Spinal cord (tissue), 10 donors: ENCODE measurements around the gene PSG5. TPM values are rescaled to one million over a fixed set of nuclear protein-coding genes. Genes with fewer than 3 reads are reported as not detected.
"Not testable (repeated sequence)": the region's sequence is repeated elsewhere in the genome, so short reads cannot be mapped to it uniquely, and the experiment has no call there.

Source experiments
- DNase-seq, 6 donors: peaks; one replicate each; pipeline versions ENCODE4 v3.0.0 to v3.0.0-alpha.2; 2013 to 2015; ENCODE audit warnings: low spot score in 6 of 6, low read depth in 4 of 6
- H3K27ac ChIP-seq: one replicate; pipeline ENCODE4 v1.5.1; 2013; ENCODE audit warnings: low read depth, low read length, control low read depth
- H3K27me3 ChIP-seq: one replicate; pipeline ENCODE4 v1.6.1; 2013; ENCODE audit warnings: low read length; ENCODE audit not compliant: control insufficient read depth, insufficient read depth
- H3K36me3 ChIP-seq: one replicate; pipeline ENCODE4 v1.6.1; 2013; ENCODE audit warnings: low read length; ENCODE audit not compliant: control insufficient read depth, insufficient read depth
- H3K4me1 ChIP-seq: one replicate; pipeline ENCODE4 v1.6.1; 2013; ENCODE audit warnings: low read length; ENCODE audit not compliant: control insufficient read depth, insufficient read depth
- H3K4me3 ChIP-seq: one replicate; pipeline ENCODE4 v1.5.1; 2013; ENCODE audit warnings: low read depth, low read length, control low read depth
- H3K9me3 ChIP-seq: one replicate; pipeline ENCODE4 v1.6.1; 2013; ENCODE audit warnings: low read length; ENCODE audit not compliant: control insufficient read depth, insufficient read depth
- WGBS: methylation state at CpG from one replicate; pipeline ENCODE4 v1.1.5; 2013; ENCODE audit warnings: missing lambda C conversion rate; ENCODE audit not compliant: insufficient coverage; 5-methylcytosine and 5-hydroxymethylcytosine counted together
- polyA plus RNA-seq, 2 donors: library from polyadenylated mRNA; unstranded; fragments of 120-200 nt; gene quantifications; one replicate each; pipeline ENCODE4 v1.2.1, GENCODE V29; 2013; ENCODE audit not compliant: insufficient read length in 2 of 2
- total RNA-seq, 2 donors: library from RNA; depleted of rRNA in 1 of 2; stranded (reverse); fragments of 120-200 nt in 1 of 2; fragments of >200 nt in 1 of 2; gene quantifications; one replicate each; pipeline versions ENCODE4 v1.2.3 to v1.2.4, GENCODE V29; 2013 to 2014
- donor health status: healthy.

Gene PSG5
- total and polyA plus RNA-seq, 4 donors = 0.35 to 0.51 (median 0.50) TPM; not detected in 1

GRCh38 chr19:43149788-43150187, 36.5 kb downstream of the PSG5 start:
- not testable (repeated sequence) for H3K4me3 ChIP-seq, H3K27ac ChIP-seq, H3K4me1 ChIP-seq, H3K9me3 ChIP-seq, H3K36me3 ChIP-seq, H3K27me3 ChIP-seq
- DNase-seq = peak in 1 of 6 donors; percentile 4
- no CpG with 5 or more reads among the region's 7 CpGs for WGBS

- no peaks in the 10 kb centered on the region for H3K27me3 ChIP-seq
- H3K9me3 ChIP-seq = no peaks in the 10 kb centered on the region
- no CpG with 5 or more reads among the region's 1 CpG for WGBS
- no peak overlapping the region for H3K27ac ChIP-seq
- no peak overlapping the region for H3K4me3 ChIP-seq
- no peaks in the 10 kb centered on the region for H3K36me3 ChIP-seq
- H3K4me1 ChIP-seq = no peaks in the 10 kb centered on the region
- no peak for DNase-seq
These were observed 38.1 kb downstream of the PSG5 start for GRCh38 chr19:43148233-43148632.

GRCh38 chr19:43141763-43142162, 44.6 kb downstream of the PSG5 start:
- H3K9me3 ChIP-seq, H3K4me3 ChIP-seq, DNase-seq, H3K27me3 ChIP-seq, H3K27ac ChIP-seq, H3K4me1 ChIP-seq, H3K36me3 ChIP-seq: not testable (repeated sequence)
- WGBS = 100% methylated on average over 1 of the region's 1 CpG

GRCh38 chr19:43132696-43133095, 53.6 kb downstream of the PSG5 start:
- Histone ChIP-seq H3K27ac (no peak overlapping the region), H3K9me3 (no peaks in the 10 kb centered on the region), H3K27me3 (no peaks in the 10 kb centered on the region), H3K36me3 (no peaks in the 10 kb centered on the region), H3K4me1 (no peaks in the 10 kb centered on the region), H3K4me3 (no peak overlapping the region)
- no peak for DNase-seq
- 95% methylated on average over 5 of the region's 6 CpGs for WGBS

GRCh38 chr19:43131281-43131842, 55.0 kb downstream of the PSG5 start:
- H3K27ac ChIP-seq, H3K4me3 ChIP-seq, H3K9me3 ChIP-seq, DNase-seq, H3K4me1 ChIP-seq, H3K27me3 ChIP-seq, H3K36me3 ChIP-seq: not testable (repeated sequence)
- 68% methylated on average over 6 of the region's 8 CpGs for WGBS

- DNase-seq, H3K27me3 ChIP-seq, H3K27ac ChIP-seq, H3K4me3 ChIP-seq, H3K9me3 ChIP-seq, H3K4me1 ChIP-seq, H3K36me3 ChIP-seq: not testable (repeated sequence)
- WGBS = 63% methylated on average over 3 of the region's 7 CpGs
These were observed 57.1 kb downstream of the PSG5 start for GRCh38 chr19:43129197-43129596.

- H3K4me1 ChIP-seq, H3K36me3 ChIP-seq, H3K27ac ChIP-seq, H3K9me3 ChIP-seq, H3K27me3 ChIP-seq, H3K4me3 ChIP-seq: not testable (repeated sequence)
- DNase-seq = peak in 1 of 6 donors; percentile 4
- 60% methylated on average over 1 of the region's 3 CpGs for WGBS
These were observed 59.0 kb downstream of the PSG5 start for GRCh38 chr19:43127336-43127735.

GRCh38 chr19:43126720-43127119, 59.6 kb downstream of the PSG5 start:
- Histone ChIP-seq H3K4me1 (no peaks in the 10 kb centered on the region), H3K4me3 (no peak overlapping the region), H3K27me3 (no peaks in the 10 kb centered on the region), H3K36me3 (no peaks in the 10 kb centered on the region), H3K9me3 (no peaks in the 10 kb centered on the region), H3K27ac (no peak overlapping the region)
- WGBS = 77% methylated on average over 2 of the region's 4 CpGs
- no peak for DNase-seq

- DNase-seq = no peak
- Histone ChIP-seq H3K27ac (no peak overlapping the region), H3K4me1 (no peaks in the 10 kb centered on the region), H3K36me3 (no peaks in the 10 kb centered on the region), H3K9me3 (no peaks in the 10 kb centered on the region), H3K4me3 (no peak overlapping the region), H3K27me3 (no peaks in the 10 kb centered on the region)
- WGBS = 80% methylated on average over 1 of the region's 2 CpGs
These were observed 62.0 kb downstream of the PSG5 start for GRCh38 chr19:43124360-43124759.

- peak in 1 of 6 donors; percentile 0 for DNase-seq
- WGBS = 71% methylated on average over 9 of the region's 11 CpGs
- not testable (repeated sequence) for H3K27ac ChIP-seq
These were observed 65.8 kb downstream of the PSG5 start for GRCh38 chr19:43120433-43121026.

More at GRCh38 chr19:43120433-43121026, 65.8 kb downstream of the PSG5 start:
- not testable (repeated sequence) for H3K9me3 ChIP-seq, H3K36me3 ChIP-seq, H3K27me3 ChIP-seq, H3K4me1 ChIP-seq, H3K4me3 ChIP-seq
